Mucosa of stomach (tissue), 1 donor: ENCODE results near the gene KIRREL3.

Experiments used
- H3K27me3 ChIP-seq: one replicate; pipeline ENCODE4 v1.7.0; 2013; ENCODE audit warnings: mild to moderate bottlenecking, low read length; ENCODE audit not compliant: control insufficient read depth, insufficient read depth
- H3K36me3 ChIP-seq: one replicate; pipeline ENCODE4 v1.7.0; 2013; ENCODE audit warnings: low read length; ENCODE audit not compliant: control insufficient read depth, insufficient read depth
- H3K4me1 ChIP-seq: one replicate; pipeline ENCODE4 v1.7.0; 2013; ENCODE audit warnings: mild to moderate bottlenecking, low read length; ENCODE audit not compliant: control insufficient read depth, insufficient read depth
- H3K4me3 ChIP-seq: one replicate; pipeline ENCODE4 v1.7.0; 2013; ENCODE audit warnings: low read length
- H3K9ac ChIP-seq: one replicate; pipeline ENCODE4 v1.7.0; 2013; ENCODE audit warnings: mild to moderate bottlenecking, low read length, moderate library complexity
- H3K9me3 ChIP-seq: one replicate; pipeline ENCODE4 v1.7.0; 2013; ENCODE audit warnings: mild to moderate bottlenecking, low read length, moderate library complexity; ENCODE audit not compliant: control insufficient read depth
- donor health status: Pancreatic carcinoma.

KIRREL3 gene

GRCh38 chr11:126512251-126512650 is 488.3 kb downstream of the KIRREL3 start:
- Histone ChIP-seq H3K9ac (no peak overlapping the region), H3K27me3 (peaks cover 3% of the 10 kb centered on the region)

DNA sequence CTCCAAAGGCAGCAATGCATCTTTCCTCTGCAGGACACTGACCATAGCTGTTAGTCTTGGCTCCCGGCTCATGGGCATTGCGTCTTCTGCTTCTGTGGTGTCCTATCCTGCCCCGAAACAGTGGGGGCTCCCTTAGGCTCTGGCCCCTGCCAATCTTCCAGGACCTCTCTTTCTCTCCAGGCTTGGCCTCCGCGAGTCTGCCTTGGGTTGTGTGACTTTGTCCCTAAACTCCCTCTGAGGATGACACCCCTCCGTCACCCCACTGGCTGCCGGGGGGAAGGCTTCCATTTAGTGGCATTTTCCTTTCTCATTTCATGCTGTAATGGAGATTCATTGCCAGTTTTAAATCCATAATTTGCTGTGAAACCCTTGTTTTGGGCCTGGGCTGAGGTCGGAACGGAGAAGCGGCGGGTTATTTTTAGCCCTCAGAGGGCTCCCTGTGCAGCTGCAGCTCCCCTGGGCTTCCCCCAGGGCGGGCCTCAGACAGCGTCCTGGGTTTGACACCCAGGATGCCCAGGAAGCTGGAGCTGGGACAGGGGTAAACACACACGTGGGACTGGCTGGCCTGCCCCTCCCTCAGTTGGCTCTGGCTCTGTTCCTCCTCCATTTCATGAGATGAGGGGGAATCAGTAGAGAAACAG is 489.0 kb downstream of the KIRREL3 start:
- H3K36me3 ChIP-seq, result no peaks in the 10 kb centered on the region
- peaks cover 3% of the 10 kb centered on the region for H3K27me3 ChIP-seq
- H3K4me3 ChIP-seq, result no peak overlapping the region
- no peaks in the 10 kb centered on the region for H3K9me3 ChIP-seq
- H3K9ac ChIP-seq, result no peak overlapping the region
- H3K4me1 ChIP-seq, result peaks cover 4% of the 10 kb centered on the region

More at GRCh38 chr11:126512251-126512650, 488.3 kb downstream of the KIRREL3 start:
- Histone ChIP-seq H3K4me3 (no peak overlapping the region), H3K9me3 (no peaks in the 10 kb centered on the region), H3K4me1 (peaks cover 4% of the 10 kb centered on the region), H3K36me3 (no peaks in the 10 kb centered on the region)

GRCh38 chr11:126510621-126511370 is 489.8 kb downstream of the KIRREL3 start:
- H3K4me3 ChIP-seq, result no peak overlapping the region
- no peak overlapping the region for H3K9ac ChIP-seq
- H3K27me3 ChIP-seq, result peaks cover 3% of the 10 kb centered on the region
- H3K9me3 ChIP-seq, result no peaks in the 10 kb centered on the region
- H3K36me3 ChIP-seq, result no peaks in the 10 kb centered on the region
- H3K4me1 ChIP-seq, result peaks cover 4% of the 10 kb centered on the region

- Histone ChIP-seq H3K27me3 (peaks cover 10% of the 10 kb centered on the region), H3K36me3 (no peaks in the 10 kb centered on the region), H3K4me1 (no peaks in the 10 kb centered on the region), H3K9ac (no peak overlapping the region), H3K4me3 (no peak overlapping the region), H3K9me3 (no peaks in the 10 kb centered on the region)
Measured at GRCh38 chr11:126507646-126508045, 492.9 kb downstream of the KIRREL3 start.

DNA sequence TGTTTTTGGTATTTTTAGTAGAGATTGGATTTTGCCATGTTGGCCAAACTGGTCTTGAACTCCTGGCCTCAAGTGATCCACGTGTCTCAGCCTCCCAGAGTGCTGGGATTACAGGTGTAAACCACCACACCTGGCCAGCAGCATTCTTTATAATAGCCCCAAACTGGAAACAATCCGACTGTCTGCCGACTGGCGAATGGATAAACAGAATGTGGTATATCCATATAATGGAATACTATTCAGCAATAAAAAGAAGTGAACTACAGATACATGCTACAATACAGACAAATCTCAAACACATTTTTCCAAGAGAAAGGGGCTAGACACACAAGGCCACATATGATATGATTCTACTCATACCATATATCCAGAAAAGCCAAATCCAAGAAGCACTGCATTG is 493.8 kb downstream of the KIRREL3 start:
- no peak overlapping the region for H3K4me3 ChIP-seq
- peaks cover 8% of the 10 kb centered on the region for H3K27me3 ChIP-seq
- H3K36me3 ChIP-seq, result no peaks in the 10 kb centered on the region
- no peaks in the 10 kb centered on the region for H3K9me3 ChIP-seq
- H3K9ac ChIP-seq, result no peak overlapping the region
- H3K4me1 ChIP-seq, result no peaks in the 10 kb centered on the region

DNA sequence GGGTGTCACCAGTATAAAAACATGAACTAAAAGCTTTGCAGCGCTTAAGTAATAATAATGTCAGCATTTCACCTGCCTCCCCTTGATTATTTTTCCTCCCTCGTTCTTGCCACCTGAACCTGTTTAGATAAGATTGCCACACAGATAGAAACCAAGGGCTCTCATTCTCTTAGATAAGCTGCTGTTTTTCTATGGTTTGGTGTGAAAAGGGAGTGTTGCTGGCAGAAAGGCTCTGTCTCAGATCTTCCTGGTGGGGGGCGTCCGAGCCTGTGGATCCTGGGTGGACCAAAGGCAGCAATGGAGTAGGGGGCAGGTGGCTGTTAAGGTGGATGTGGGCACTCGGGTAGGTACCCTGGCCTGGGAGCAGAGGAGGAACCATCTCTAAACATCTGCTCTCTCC is 497.6 kb downstream of the KIRREL3 start:
- H3K4me1 ChIP-seq, result no peaks in the 10 kb centered on the region
- no peak overlapping the region for H3K4me3 ChIP-seq
- H3K9me3 ChIP-seq, result no peaks in the 10 kb centered on the region
- H3K27me3 ChIP-seq, result peaks cover 17% of the 10 kb centered on the region
- H3K36me3 ChIP-seq, result no peaks in the 10 kb centered on the region
- H3K9ac ChIP-seq, result no peak overlapping the region

- Histone ChIP-seq H3K9ac (no peak overlapping the region), H3K4me1 (no peaks in the 10 kb centered on the region), H3K36me3 (no peaks in the 10 kb centered on the region), H3K9me3 (no peaks in the 10 kb centered on the region), H3K4me3 (no peak overlapping the region), H3K27me3 (peaks cover 17% of the 10 kb centered on the region)
Measured at GRCh38 chr11:126502159-126502558, 498.4 kb downstream of the KIRREL3 start.

- H3K36me3 ChIP-seq, result no peaks in the 10 kb centered on the region
- no peak overlapping the region for H3K9ac ChIP-seq
- no peak overlapping the region for H3K4me3 ChIP-seq
- no peaks in the 10 kb centered on the region for H3K9me3 ChIP-seq
- peaks cover 17% of the 10 kb centered on the region for H3K27me3 ChIP-seq
- H3K4me1 ChIP-seq, result no peaks in the 10 kb centered on the region
Measured at GRCh38 chr11:126501641-126502040, 498.9 kb downstream of the KIRREL3 start.

- H3K9me3 ChIP-seq, result no peaks in the 10 kb centered on the region
- H3K27me3 ChIP-seq, result peaks cover 17% of the 10 kb centered on the region
- H3K4me1 ChIP-seq, result no peaks in the 10 kb centered on the region
- no peak overlapping the region for H3K9ac ChIP-seq
- H3K36me3 ChIP-seq, result no peaks in the 10 kb centered on the region
- no peak overlapping the region for H3K4me3 ChIP-seq
Measured at GRCh38 chr11:126500981-126501380, 499.6 kb downstream of the KIRREL3 start.

DNA sequence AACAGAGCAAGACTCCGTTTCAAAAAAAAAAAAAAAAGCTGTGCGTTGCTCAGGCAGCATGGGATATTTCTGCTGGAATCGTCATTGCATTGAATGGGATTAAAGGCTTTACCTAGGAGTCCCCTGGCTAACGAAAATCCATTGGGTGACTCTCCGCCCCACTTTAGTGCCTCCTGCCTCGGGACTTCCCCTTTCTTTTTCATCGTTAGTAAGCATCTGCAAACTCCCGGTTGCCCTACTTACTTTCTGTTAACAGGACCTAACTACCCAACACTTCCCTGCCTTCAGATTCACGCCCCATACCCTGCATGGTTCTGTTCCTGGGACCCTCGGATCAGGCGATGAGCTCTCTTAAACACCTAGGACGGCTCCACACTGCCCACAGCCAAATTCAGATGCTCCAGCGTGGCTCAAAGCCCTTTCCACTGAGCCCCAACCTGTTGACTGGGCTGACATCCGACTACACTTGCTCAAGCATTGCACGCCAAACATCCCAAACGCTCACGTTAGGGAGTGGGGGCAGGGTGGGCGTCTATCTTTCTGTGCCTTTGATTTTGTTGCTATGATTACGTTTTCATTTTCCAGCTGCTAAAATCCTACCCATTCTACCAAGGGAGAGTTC is 501.3 kb downstream of the KIRREL3 start:
- no peaks in the 10 kb centered on the region for H3K9me3 ChIP-seq
- no peaks in the 10 kb centered on the region for H3K36me3 ChIP-seq
- H3K4me1 ChIP-seq, result no peaks in the 10 kb centered on the region
- no peak overlapping the region for H3K4me3 ChIP-seq
- peaks cover 17% of the 10 kb centered on the region for H3K27me3 ChIP-seq
- no peak overlapping the region for H3K9ac ChIP-seq

DNA sequence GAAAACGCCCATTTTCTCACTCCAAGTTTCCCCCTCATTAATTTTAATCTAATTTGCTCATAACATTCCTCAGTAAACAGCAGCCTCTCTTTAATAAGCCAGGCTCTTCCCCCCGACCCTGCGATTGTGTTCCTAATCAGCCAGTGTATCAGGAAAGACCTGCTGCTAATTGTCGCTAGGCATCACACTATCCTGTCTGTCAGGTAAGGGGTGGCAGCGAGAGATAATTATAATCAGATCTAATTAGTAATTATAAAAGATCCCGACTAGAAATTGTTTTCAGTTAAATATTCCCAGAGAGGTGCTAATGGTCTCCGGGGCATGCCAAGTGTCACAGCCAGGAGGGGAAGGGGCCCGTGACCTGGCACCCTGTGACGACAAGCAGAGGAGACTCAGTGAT is 502.3 kb downstream of the KIRREL3 start:
- Histone ChIP-seq H3K9me3 (no peaks in the 10 kb centered on the region), H3K9ac (no peak overlapping the region), H3K36me3 (no peaks in the 10 kb centered on the region), H3K4me3 (no peak overlapping the region), H3K4me1 (no peaks in the 10 kb centered on the region), H3K27me3 (peaks cover 16% of the 10 kb centered on the region)

DNA sequence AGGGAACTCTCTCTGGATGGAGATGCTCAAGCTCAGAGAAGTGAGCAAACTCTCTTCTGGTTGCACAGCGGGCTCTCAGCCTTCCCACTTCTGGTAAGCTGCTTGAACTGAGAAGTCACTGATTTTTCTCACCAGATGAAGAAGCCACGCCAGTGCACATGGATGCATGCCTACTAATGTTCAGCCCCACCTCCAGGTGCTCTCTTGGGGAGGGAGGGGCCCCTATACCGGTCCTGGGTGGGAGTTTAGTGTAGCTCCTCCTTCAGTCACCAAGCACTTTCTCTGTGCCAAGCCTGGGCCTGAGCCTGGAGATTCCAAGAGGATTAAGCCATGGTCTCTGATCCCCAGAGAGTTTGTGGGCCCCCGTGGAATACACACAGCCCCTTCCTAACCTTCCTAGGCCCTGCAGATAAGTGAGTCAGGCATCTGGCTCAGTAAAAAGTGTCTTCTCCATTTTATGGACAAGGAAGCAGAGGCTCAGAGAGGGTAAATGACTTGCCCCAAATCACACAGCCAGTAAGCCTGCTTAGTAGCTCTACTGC is 502.9 kb downstream of the KIRREL3 start:
- no peak overlapping the region for H3K4me3 ChIP-seq
- peaks cover 9% of the 10 kb centered on the region for H3K27me3 ChIP-seq
- no peaks in the 10 kb centered on the region for H3K4me1 ChIP-seq
- no peaks in the 10 kb centered on the region for H3K36me3 ChIP-seq
- H3K9ac ChIP-seq, result no peak overlapping the region
- H3K9me3 ChIP-seq, result no peaks in the 10 kb centered on the region
